ENCODE data around the gene PITPNC1. TPM values are rescaled to one million over a fixed set of nuclear protein-coding genes. Genes with fewer than 3 reads are reported as not detected.

Gene PITPNC1
- total and polyA plus RNA-seq, 2 donors (not counting 1 experiment from before 2014, with no cell fraction given) = 4.7 to 26.1 TPM

DNA sequence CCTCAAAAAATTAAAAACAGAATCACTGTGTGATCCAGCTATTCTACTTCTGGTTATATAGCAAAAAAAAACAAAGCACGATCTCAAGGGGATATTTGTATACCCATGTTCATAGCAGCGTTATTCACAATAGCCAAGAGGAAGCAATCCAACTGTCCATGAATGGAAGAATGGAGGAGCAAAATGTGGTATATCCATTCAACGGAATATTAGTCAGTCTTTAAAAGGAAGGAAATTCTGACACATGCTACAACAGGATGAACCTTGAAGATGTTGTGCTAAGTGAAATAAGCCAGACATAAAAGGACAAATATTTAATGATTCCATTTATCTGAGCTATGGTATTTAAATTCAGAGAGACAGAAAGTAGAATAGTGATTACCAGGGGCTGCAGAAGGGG is 336.1 kb downstream of the PITPNC1 start:
- Histone ChIP-seq H3K9me3 (ENCODE audit: control extremely low read depth in 1 of 3, control insufficient read depth in 2 of 3, insufficient read depth in 1 of 3, low read length in 2 of 3) (peaks cover 0 to 3% (median 0%) of the 10 kb centered on the region in 3 donors), H3K27ac (ENCODE audit: low read length in 2 of 2) (no peak overlapping the region), H3K36me3 (replicated peaks in 1 of 2; ENCODE audit: control extremely low read depth in 1 of 2, control insufficient read depth in 1 of 2, extremely low read depth in 1 of 2, insufficient read depth in 2 of 2, low read length in 1 of 2) (no peaks in the 10 kb centered on the region), H3K4me2 (replicated peaks; ENCODE audit: low read depth, low read length, poor library complexity, severe bottlenecking) (no peak overlapping the region), H3K27me3 (replicated peaks in 1 of 4; ENCODE audit: control extremely low read depth in 1 of 4, control insufficient read depth in 3 of 4, insufficient read depth in 4 of 4, low read length in 3 of 4) (no peaks in the 10 kb centered on the region), H3K9ac (ENCODE audit: low read length) (no peak overlapping the region), H3K4me1 (ENCODE audit: control insufficient read depth in 2 of 2, insufficient read depth in 2 of 2, low read length in 2 of 2) (peaks cover 6 to 9% of the 10 kb centered on the region in 2 donors), H3K79me2 (ENCODE audit: control insufficient read depth, insufficient read depth, low read length) (peaks cover 4% of the 10 kb centered on the region), H4K20me1 (ENCODE audit: control insufficient read depth, insufficient read depth, low read length, poor library complexity, severe bottlenecking) (no peaks in the 10 kb centered on the region), H3K4me3 (ENCODE audit: control extremely low read depth in 1 of 5, extremely low read depth in 1 of 5, insufficient read depth in 1 of 5, low read depth in 2 of 5, low read length in 4 of 5) (no peak overlapping the region), H2AFZ (ENCODE audit: insufficient read depth, low read depth, low read length, poor library complexity, severe bottlenecking) (no peak overlapping the region)
- intact Hi-C loops (cut with micrococcal nuclease) = loop anchor here (10.0 kb wide), 1 partner anchor 338 kb away; the partner anchor contains the start of gene PITPNC1
- no CpG with 5 or more reads among the region's 3 CpGs for WGBS (ENCODE audit: insufficient coverage)
- no peak for DNase-seq
- Mint-ChIP-seq H3K4me1 (peaks cover 12% of the 10 kb centered on the region), H3K9me3 (ENCODE audit: insufficient read depth) (no peaks in the 10 kb centered on the region), H3K27me3 (peaks cover 3% of the 10 kb centered on the region), H3K4me3 (no peak overlapping the region), H3K27ac (no peak overlapping the region)
- no peak for TF ChIP-seq EZH2 (IDR thresholded peaks at IDR 0.05; ENCODE audit: borderline replicate concordance, insufficient read depth, low read depth, low read length, poor library complexity, severe bottlenecking)
- TF ChIP-seq CTCF (IDR thresholded peaks at IDR 0.05) = no peak
- ChIA-PET POLR2A (interaction anchor here (0.7 kb wide), 1 partner anchor 337 kb away, joined by 3 read pairs; no protein-coding TSS in a partner anchor), CTCF (interaction anchor here (0.7 kb wide), 1 partner anchor 225 kb away, joined by 3 read pairs; no protein-coding TSS in a partner anchor)
- no peak for ATAC-seq (ENCODE audit: low read depth)

DNA sequence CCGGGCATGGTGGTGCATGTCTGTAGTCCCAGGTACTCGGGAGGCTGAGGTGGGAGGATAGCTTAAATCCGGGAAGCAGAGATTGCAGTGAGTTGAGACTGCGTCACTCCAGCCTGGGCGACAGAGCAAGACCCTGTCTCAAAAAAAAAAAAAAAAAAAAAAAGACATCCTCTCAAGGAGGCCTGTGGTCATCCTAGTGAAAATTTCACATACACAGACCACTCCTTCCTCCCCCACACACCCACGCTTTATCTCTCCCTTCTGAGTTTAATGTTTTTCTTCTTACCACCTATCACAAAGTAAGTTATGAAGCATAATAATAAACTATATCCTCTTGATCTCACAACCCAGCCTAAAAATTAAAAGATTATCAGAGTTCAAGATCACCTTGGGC is 339.3 kb downstream of the PITPNC1 start:
- WGBS (ENCODE audit: insufficient coverage) = no CpG with 5 or more reads among the region's 6 CpGs
- ChIA-PET POLR2A (no interaction called here), CTCF (interaction anchor here (1.1 to 2.5 kb wide), 2 partner anchors 338 to 341 kb away, joined by 3 to 11 read pairs; no protein-coding TSS in a partner anchor)
- Histone ChIP-seq H3K4me1 (ENCODE audit: control insufficient read depth in 2 of 2, insufficient read depth in 2 of 2, low read length in 2 of 2) (peaks cover 18 to 21% of the 10 kb centered on the region in 2 donors), H4K20me1 (ENCODE audit: control insufficient read depth, insufficient read depth, low read length, poor library complexity, severe bottlenecking) (no peaks in the 10 kb centered on the region), H3K4me2 (replicated peaks; ENCODE audit: low read depth, low read length, poor library complexity, severe bottlenecking) (no peak overlapping the region), H3K79me2 (ENCODE audit: control insufficient read depth, insufficient read depth, low read length) (peaks cover 29% of the 10 kb centered on the region), H3K9ac (ENCODE audit: low read length) (no peak overlapping the region), H2AFZ (ENCODE audit: insufficient read depth, low read depth, low read length, poor library complexity, severe bottlenecking) (peak overlapping the region; percentile 96), H3K27ac (ENCODE audit: low read length in 2 of 2) (no peak overlapping the region), H3K27me3 (replicated peaks in 1 of 4; ENCODE audit: control extremely low read depth in 1 of 4, control insufficient read depth in 3 of 4, insufficient read depth in 4 of 4, low read length in 3 of 4) (no peaks in the 10 kb centered on the region), H3K36me3 (replicated peaks in 1 of 2; ENCODE audit: control extremely low read depth in 1 of 2, control insufficient read depth in 1 of 2, extremely low read depth in 1 of 2, insufficient read depth in 2 of 2, low read length in 1 of 2) (peaks cover 0 to 11% of the 10 kb centered on the region in 2 experiments), H3K4me3 (ENCODE audit: control extremely low read depth in 1 of 5, extremely low read depth in 1 of 5, insufficient read depth in 1 of 5, low read depth in 2 of 5, low read length in 4 of 5) (no peak overlapping the region), H3K9me3 (ENCODE audit: control extremely low read depth in 1 of 3, control insufficient read depth in 2 of 3, insufficient read depth in 1 of 3, low read length in 2 of 3) (peaks cover 0 to 3% (median 0%) of the 10 kb centered on the region in 3 donors)
- TF ChIP-seq EZH2 (IDR thresholded peaks at IDR 0.05; ENCODE audit: borderline replicate concordance, insufficient read depth, low read depth, low read length, poor library complexity, severe bottlenecking) (no peak), CTCF (IDR thresholded peaks at IDR 0.05) (no peak)
- Mint-ChIP-seq H3K9me3 (ENCODE audit: insufficient read depth) (no peaks in the 10 kb centered on the region), H3K4me3 (no peak overlapping the region), H3K4me1 (peaks cover 20% of the 10 kb centered on the region), H3K27me3 (peaks cover 3% of the 10 kb centered on the region), H3K27ac (no peak overlapping the region)
- DNase-seq = no peak
- intact Hi-C loops (cut with micrococcal nuclease) = loop anchor here (2.0 to 10.0 kb wide), 4 partner anchors 318 to 521 kb away; partner anchors contain the start of genes KPNA2 and PITPNC1
- ATAC-seq (ENCODE audit: low read depth) = no peak
